Measurements from ENCODE around the gene PTPRU. TPM values are rescaled to one million over a fixed set of nuclear protein-coding genes. Genes with fewer than 3 reads are reported as not detected.

Gene PTPRU
- total and polyA plus RNA-seq, 4 donors = 1.6 to 15.1 (median 6.0) TPM

GRCh38 chr1:29342351-29342750 lies 106.0 kb downstream of the PTPRU start:
- H3K27ac ChIP-seq (ENCODE audit: low read depth in 1 of 2, low read length in 2 of 2) = no peak overlapping the region
- peaks cover 0 to 3% (median 0%) of the 10 kb centered on the region in 4 donors for H3K27me3 ChIP-seq (ENCODE audit: control insufficient read depth in 4 of 4, insufficient read depth in 4 of 4, low read length in 3 of 4)
- no peak overlapping the region for H3K4me3 ChIP-seq (ENCODE audit: low read depth in 1 of 3, low read length in 3 of 3)
- H3K4me1 ChIP-seq (ENCODE audit: control insufficient read depth in 4 of 4, insufficient read depth in 4 of 4, low read length in 3 of 4) = no peaks in the 10 kb centered on the region
- WGBS = 66% methylated on average over 7 of the region's 7 CpGs
- H3K36me3 ChIP-seq (ENCODE audit: control insufficient read depth in 4 of 4, insufficient read depth in 3 of 4, low read depth in 1 of 4, low read length in 3 of 4) = no peaks in the 10 kb centered on the region
- no peak for DNase-seq (ENCODE audit: low spot score)
- no peak overlapping the region for H3K9ac ChIP-seq (ENCODE audit: low read depth in 1 of 2, low read length in 2 of 2)
- no peaks in the 10 kb centered on the region for H3K9me3 ChIP-seq (ENCODE audit: control insufficient read depth in 4 of 4, low read length in 3 of 4)
- no peak for TF ChIP-seq MAX (IDR thresholded peaks at IDR 0.05)

GRCh38 chr1:29342983-29343382 lies 106.7 kb downstream of the PTPRU start:
- DNase-seq (ENCODE audit: low spot score) = no peak
- no peak overlapping the region for H3K4me3 ChIP-seq (ENCODE audit: low read depth in 1 of 3, low read length in 3 of 3)
- no peak for TF ChIP-seq JUND (IDR thresholded peaks at IDR 0.05)
- TF ChIP-seq MAX (IDR thresholded peaks at IDR 0.05) = no peak
- no peak for TF ChIP-seq CTCF (IDR thresholded peaks at IDR 0.05; ENCODE audit: low read depth, low read length, missing input control)
- TF ChIP-seq RAD21 (IDR thresholded peaks at IDR 0.05) = no peak
- TF ChIP-seq ZBTB33 (IDR thresholded peaks at IDR 0.05) = no peak
- TF ChIP-seq YY1 (IDR thresholded peaks at IDR 0.05) = no peak
- TF ChIP-seq TAF1 (conservative IDR thresholded peaks at IDR 0.05) = no peak
- TF ChIP-seq GABPA (IDR thresholded peaks at IDR 0.05 in 1 of 2, conservative IDR thresholded peaks at IDR 0.05 in 1 of 2) = no peak
- no peak for TF ChIP-seq FOXA1 (IDR thresholded peaks at IDR 0.05)
- TF ChIP-seq ATF3 (IDR thresholded peaks at IDR 0.05) = no peak
- TF ChIP-seq REST (IDR thresholded peaks at IDR 0.05) = no peak
- TF ChIP-seq HNF4A (conservative IDR thresholded peaks at IDR 0.05) = no peak
- TF ChIP-seq RXRA (IDR thresholded peaks at IDR 0.05) = no peak
- TF ChIP-seq FOXA2 (IDR thresholded peaks at IDR 0.05) = no peak
- TF ChIP-seq NR2F2 (IDR thresholded peaks at IDR 0.05) = no peak
- H3K9me3 ChIP-seq (ENCODE audit: control insufficient read depth in 4 of 4, low read length in 3 of 4) = no peaks in the 10 kb centered on the region
- H3K27me3 ChIP-seq (ENCODE audit: control insufficient read depth in 4 of 4, insufficient read depth in 4 of 4, low read length in 3 of 4) = peaks cover 0 to 3% (median 0%) of the 10 kb centered on the region in 4 donors
- H3K9ac ChIP-seq (ENCODE audit: low read depth in 1 of 2, low read length in 2 of 2) = no peak overlapping the region
- H3K4me1 ChIP-seq (ENCODE audit: control insufficient read depth in 4 of 4, insufficient read depth in 4 of 4, low read length in 3 of 4) = no peaks in the 10 kb centered on the region
- WGBS = 54% methylated on average over 2 of the region's 2 CpGs
- no peaks in the 10 kb centered on the region for H3K36me3 ChIP-seq (ENCODE audit: control insufficient read depth in 4 of 4, insufficient read depth in 3 of 4, low read depth in 1 of 4, low read length in 3 of 4)
- H3K27ac ChIP-seq (ENCODE audit: low read depth in 1 of 2, low read length in 2 of 2) = no peak overlapping the region
